IMR-90 (cell line): ENCODE measurements around the gene CELF5. TPM values are rescaled to one million over a fixed set of nuclear protein-coding genes. Genes with fewer than 3 reads are reported as not detected.
A peak's percentile ranks its signal among the peaks of the same experiment; 100 is the strongest.

Source experiments
- ATAC-seq: fragments of 200-7000 bp; cut with Tn5 transposase; 2 replicates; pipeline ENCODE4 v1.9.1; 2020; ENCODE audit warnings: low read depth, mild to moderate bottlenecking, moderate library complexity
- BruUV-seq: library from RNA; stranded (reverse); fragments of 400-500 nt; replicated peaks from 2 replicates; lab custom pipeline; 2021; lab: Mats Ljungman, UMichigan
- CTCF ChIA-PET: fragments of 300-600 bp; formaldehyde crosslinking; extraction: SDS; loops from one replicate; lab custom pipeline; 2021; ENCODE audit warnings: antibody characterized with exemption; lab: Yijun Ruan, JAX
- POLR2A ChIA-PET: fragments of 300-600 bp; sonication (Branson Sonifier 250); formaldehyde crosslinking; loops from one replicate; lab custom pipeline; 2022; ENCODE audit warnings: antibody characterized with exemption; ENCODE audit not compliant: unreplicated experiment; lab: Charles Lee
- DNase-seq: peaks from one replicate; pipeline ENCODE4 v3.0.0; 2013
- H2AFZ ChIP-seq: replicated peaks from 2 replicates; pipeline ENCODE3; 2013; ENCODE audit warnings: low read length, mild to moderate bottlenecking; ENCODE audit not compliant: poor library complexity
- H2AK5ac ChIP-seq: 2 replicates; pipeline ENCODE4 v1.6.1; 2013; ENCODE audit warnings: low read depth, low read length, inconsistent platforms
- H2AK9ac ChIP-seq: replicated peaks from 2 replicates; pipeline ENCODE3; 2013; ENCODE audit warnings: mild to moderate bottlenecking, low read depth, low read length, moderate library complexity; ENCODE audit not compliant: poor library complexity
- H2BK120ac ChIP-seq: 2 replicates; pipeline ENCODE4 v1.6.1; 2013; ENCODE audit warnings: low read depth, low read length, inconsistent platforms
- H2BK15ac ChIP-seq: 3 replicates; pipeline ENCODE4 v1.6.1; 2013; ENCODE audit warnings: low read depth, low read length, inconsistent platforms
- H2BK20ac ChIP-seq: 2 replicates; pipeline ENCODE4 v1.6.1; 2013; ENCODE audit warnings: low read depth, mild to moderate bottlenecking, inconsistent platforms, low read length, moderate library complexity
- H2BK5ac ChIP-seq: 2 replicates; pipeline ENCODE4 v1.6.1; 2013; ENCODE audit warnings: mild to moderate bottlenecking, low read depth, low read length, inconsistent platforms; ENCODE audit not compliant: poor library complexity, severe bottlenecking
- H3K14ac ChIP-seq: replicated peaks from 2 replicates; pipeline ENCODE4 v1.6.1; 2013; ENCODE audit warnings: low read depth, low read length, inconsistent platforms
- H3K18ac ChIP-seq: 2 replicates; pipeline ENCODE4 v1.6.1; 2013; ENCODE audit warnings: low read depth, low read length, control low read depth
- H3K23ac ChIP-seq: 2 replicates; pipeline ENCODE4 v1.6.1; 2013; ENCODE audit warnings: low read depth, low read length, inconsistent platforms
- H3K27ac ChIP-seq: 2 replicates; pipeline ENCODE4 v1.5.1; 2013; ENCODE audit warnings: mild to moderate bottlenecking, control low read depth, low read length; ENCODE audit not compliant: insufficient read depth
- H3K27me3 ChIP-seq: 2 replicates; pipeline ENCODE4 v1.6.1; 2013; ENCODE audit warnings: low read length; ENCODE audit not compliant: control insufficient read depth, insufficient read depth
- H3K36me3 ChIP-seq: 2 replicates; pipeline ENCODE4 v1.6.1; 2013; ENCODE audit warnings: low read length, mixed read lengths; ENCODE audit not compliant: control insufficient read depth, insufficient read depth
- H3K4ac ChIP-seq: 2 replicates; pipeline ENCODE4 v1.6.1; 2013; ENCODE audit warnings: low read depth, low read length, inconsistent platforms
- H3K4me1 ChIP-seq: 2 replicates; pipeline ENCODE4 v1.6.1; 2013; ENCODE audit warnings: low read length, mixed read lengths; ENCODE audit not compliant: control insufficient read depth, insufficient read depth
- H3K4me2 ChIP-seq: 2 replicates; pipeline ENCODE4 v1.6.1; 2013; ENCODE audit warnings: low read depth, mild to moderate bottlenecking, control low read depth, low read length, moderate library complexity
- H3K4me3 ChIP-seq: 2 replicates; pipeline ENCODE4 v1.5.1; 2013; ENCODE audit warnings: low read depth, mild to moderate bottlenecking, control low read depth, low read length, moderate library complexity; ENCODE audit not compliant: insufficient read depth
- H3K56ac ChIP-seq: 2 replicates; pipeline ENCODE4 v1.6.1; 2013; ENCODE audit warnings: low read length, inconsistent platforms; ENCODE audit not compliant: insufficient read depth; ENCODE audit errors: extremely low read depth
- H3K79me1 ChIP-seq, 2 experiments: 2 replicates each; pipeline ENCODE4 v1.6.1; 2013; ENCODE audit warnings: low read length in 2 of 2, inconsistent platforms in 1 of 2, low read depth in 1 of 2
- H3K9ac ChIP-seq: 2 replicates; pipeline ENCODE4 v1.6.1; 2013; ENCODE audit warnings: low read depth, low read length, control low read depth
- H3K9me1 ChIP-seq: 2 replicates; pipeline ENCODE4 v1.6.1; 2013; ENCODE audit warnings: low read length, inconsistent platforms; ENCODE audit not compliant: insufficient read depth
- H3K9me3 ChIP-seq: 2 replicates; pipeline ENCODE4 v1.6.1; 2013; ENCODE audit warnings: low read length; ENCODE audit not compliant: control insufficient read depth, insufficient read depth
- H4K20me1 ChIP-seq: 2 replicates; pipeline ENCODE4 v1.6.1; 2013; ENCODE audit warnings: low read length, inconsistent platforms; ENCODE audit not compliant: insufficient read depth
- H4K5ac ChIP-seq: 2 replicates; pipeline ENCODE4 v1.6.1; 2013; ENCODE audit warnings: mild to moderate bottlenecking, low read depth, low read length, control low read depth
- H4K8ac ChIP-seq, 2 experiments: 2 replicates each; pipeline ENCODE4 v1.6.1; 2013; ENCODE audit warnings: low read depth in 2 of 2, low read length in 2 of 2, control low read depth in 1 of 2, inconsistent platforms in 1 of 2
- H4K91ac ChIP-seq: 2 replicates; pipeline ENCODE4 v1.6.1; 2013; ENCODE audit warnings: low read depth, low read length, inconsistent platforms; ENCODE audit not compliant: insufficient read depth
- CEBPB ChIP-seq: IDR thresholded peaks from 2 replicates; pipeline ENCODE4 v1.6.1; 2012; ENCODE audit warnings: low read depth, low read length, improper control_type of control experiment
- MXI1 ChIP-seq: IDR thresholded peaks from 2 replicates; pipeline ENCODE4 v1.6.1; 2012; ENCODE audit warnings: low read depth, mild to moderate bottlenecking, low read length, moderate library complexity, borderline replicate concordance
- WGBS, 2 experiments: methylation state at CpG; one replicate each; pipeline versions ENCODE4 v1.1.5 to v1.1.7; 2013; ENCODE audit warnings: missing lambda C conversion rate in 2 of 2; ENCODE audit not compliant: insufficient read length in 1 of 2; ENCODE audit errors: extremely low coverage in 2 of 2; 5-methylcytosine and 5-hydroxymethylcytosine counted together
- dilution Hi-C: fragments of 300-500 bp; cut with HindIII; formaldehyde crosslinking; loops from one replicate; pipeline ENCODE4 v1.14.3; 2018; ENCODE audit warnings: low sequenced_read_pairs; ENCODE audit not compliant: unreplicated experiment
- in situ Hi-C: fragments of 300-500 bp; cut with MboI; formaldehyde crosslinking; loops from 3 replicates; pipeline ENCODE4 v1.14.3; 2019; ENCODE audit warnings: low sequenced_read_pairs, inconsistent platforms, mixed read lengths
- intact Hi-C: fragments of 100-400 bp; cut with micrococcal nuclease; formaldehyde crosslinking; loops from 2 replicates; pipeline ENCODE4 v1.10.0; 2022
- polyA plus RNA-seq, 3 experiments: library from polyadenylated mRNA; depleted of rRNA; stranded (reverse); fragments of >200 nt; gene quantifications; 2 replicates each; pipeline ENCODE4 v1.2.3, GENCODE V29; 2012; ENCODE audit warnings: low replicate concordance in 1 of 3
- total RNA-seq: library from RNA; depleted of rRNA; stranded (reverse); fragments of >200 nt; gene quantifications from 2 replicates; pipeline ENCODE4 v1.2.3, GENCODE V29; 2012
- TF ChIP-seq, protein P1 (sequence below): fragments of 150-350 bp; IDR thresholded peaks from 2 replicates; pipeline ENCODE4 v1.6.1; 2017; ENCODE audit warnings: mild to moderate bottlenecking, antibody characterized with exemption, low read length, low read depth

CELF5 gene
- total and polyA plus RNA-seq, 2 of the 4 experiments (the other 2 are of a cell fraction) = 0.02 TPM; not detected in 1

DNA sequence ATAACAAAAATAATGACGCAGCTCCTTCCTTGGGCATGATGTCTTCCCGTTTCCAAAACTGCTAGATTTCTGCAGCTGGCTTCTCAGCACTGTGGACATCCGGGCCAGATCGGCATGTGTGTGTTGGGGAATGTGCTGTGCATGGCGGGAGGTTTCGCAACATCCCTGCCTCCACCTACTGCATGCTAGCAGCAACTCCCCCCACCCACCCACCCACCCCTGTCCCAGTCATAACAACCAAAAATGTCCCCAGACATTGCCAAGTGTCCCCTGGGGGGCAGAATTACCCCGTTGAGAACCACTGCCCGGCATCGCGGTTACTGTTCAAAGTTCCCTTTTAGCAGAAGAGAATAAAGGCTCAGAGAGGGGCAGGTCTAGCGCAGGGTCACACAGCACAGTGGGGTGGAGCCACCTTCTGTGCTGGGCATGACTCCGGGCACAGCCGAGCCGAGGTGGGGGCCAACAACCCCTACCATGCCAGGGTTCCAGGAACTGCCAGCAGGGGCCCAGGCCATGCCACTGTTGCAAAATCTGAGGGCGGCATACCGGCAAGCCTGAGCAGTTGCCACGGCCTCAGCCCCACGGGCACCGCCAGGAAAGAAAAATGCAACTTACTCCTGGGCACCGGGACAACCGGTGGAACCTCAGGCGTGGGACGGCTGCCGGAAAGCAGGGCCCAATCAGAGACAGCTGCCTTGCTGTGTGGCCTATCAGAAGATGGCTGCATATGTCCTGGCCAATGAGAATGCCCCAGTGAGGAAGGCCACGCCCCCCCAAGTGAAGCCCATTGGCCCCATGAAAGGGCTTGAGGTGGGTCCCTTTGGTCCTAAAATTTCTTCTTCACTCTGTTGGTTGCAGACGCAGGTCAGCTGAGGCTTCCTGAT is 119.4 kb downstream of the CELF5 start:
- Histone ChIP-seq H4K91ac (no peak overlapping the region), H3K23ac (no peak overlapping the region), H2BK120ac (no peak overlapping the region), H2AK5ac (peak overlapping the region; percentile 63; the same call in 1 of the 2 replicates), H4K20me1 (no peaks in the 10 kb centered on the region), H3K36me3 (no peaks in the 10 kb centered on the region), H3K9ac (no peak overlapping the region), H2AK9ac (peak overlapping the region; percentile 87), H4K8ac (peak overlapping the region in 1 of 2 experiments; percentile 66; a peak in 2 of 4 replicates), H2BK20ac (no peak overlapping the region), H3K4me3 (no peak overlapping the region), H3K18ac (peak overlapping the region; percentile 7; the same call in 1 of the 2 replicates), H3K9me3 (no peaks in the 10 kb centered on the region), H3K4me1 (peaks cover 15% of the 10 kb centered on the region), H3K4ac (no peak overlapping the region; the same call in 1 of the 2 replicates), H2BK15ac (no peak overlapping the region), H3K9me1 (no peaks in the 10 kb centered on the region), H2AFZ (peak overlapping the region; percentile 79), H3K14ac (no peak overlapping the region), H3K56ac (no peak overlapping the region), H3K4me2 (no peak overlapping the region), H4K5ac (peak overlapping the region; percentile 24; the same call in 1 of the 2 replicates), H3K27me3 (no peaks in the 10 kb centered on the region), H3K27ac (no peak overlapping the region), H2BK5ac (no peak overlapping the region), H3K79me1 (no peaks in the 10 kb centered on the region)
- dilution Hi-C loops (no loop called here), intact Hi-C loops (no loop called here), in situ Hi-C loops (no loop called here)
- ChIA-PET CTCF (interaction anchor here (1.1 kb wide), 1 partner anchor 129 kb away, joined by 3 read pairs; no protein-coding TSS in a partner anchor), POLR2A (no interaction called here)
- ATAC-seq (peak; percentile 81), DNase-seq (peak; percentile 78)
- TF ChIP-seq, protein P1, sequence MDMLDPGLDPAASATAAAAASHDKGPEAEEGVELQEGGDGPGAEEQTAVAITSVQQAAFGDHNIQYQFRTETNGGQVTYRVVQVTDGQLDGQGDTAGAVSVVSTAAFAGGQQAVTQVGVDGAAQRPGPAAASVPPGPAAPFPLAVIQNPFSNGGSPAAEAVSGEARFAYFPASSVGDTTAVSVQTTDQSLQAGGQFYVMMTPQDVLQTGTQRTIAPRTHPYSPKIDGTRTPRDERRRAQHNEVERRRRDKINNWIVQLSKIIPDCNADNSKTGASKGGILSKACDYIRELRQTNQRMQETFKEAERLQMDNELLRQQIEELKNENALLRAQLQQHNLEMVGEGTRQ = no peak
- TF ChIP-seq MXI1 = peak; percentile 69; the same call in 1 of the 2 replicates
- TF ChIP-seq CEBPB = peak; percentile 95
- BruUV-seq = no TSS peak
- WGBS, 2 experiments = 60% methylated on average over 8 of the region's 26 CpGs; no CpG with 5 or more reads in 1 of the 2 experiments
